HG03196 (cell line): Measurements from ENCODE around the gene TRAPPC3.

Experiments
- ATAC-seq: cut with Tn5 transposase; IDR thresholded peaks from one replicate; pipeline ENCODE4 v1.9.1; 2021; ENCODE audit not compliant: unreplicated experiment

Gene TRAPPC3

DNA sequence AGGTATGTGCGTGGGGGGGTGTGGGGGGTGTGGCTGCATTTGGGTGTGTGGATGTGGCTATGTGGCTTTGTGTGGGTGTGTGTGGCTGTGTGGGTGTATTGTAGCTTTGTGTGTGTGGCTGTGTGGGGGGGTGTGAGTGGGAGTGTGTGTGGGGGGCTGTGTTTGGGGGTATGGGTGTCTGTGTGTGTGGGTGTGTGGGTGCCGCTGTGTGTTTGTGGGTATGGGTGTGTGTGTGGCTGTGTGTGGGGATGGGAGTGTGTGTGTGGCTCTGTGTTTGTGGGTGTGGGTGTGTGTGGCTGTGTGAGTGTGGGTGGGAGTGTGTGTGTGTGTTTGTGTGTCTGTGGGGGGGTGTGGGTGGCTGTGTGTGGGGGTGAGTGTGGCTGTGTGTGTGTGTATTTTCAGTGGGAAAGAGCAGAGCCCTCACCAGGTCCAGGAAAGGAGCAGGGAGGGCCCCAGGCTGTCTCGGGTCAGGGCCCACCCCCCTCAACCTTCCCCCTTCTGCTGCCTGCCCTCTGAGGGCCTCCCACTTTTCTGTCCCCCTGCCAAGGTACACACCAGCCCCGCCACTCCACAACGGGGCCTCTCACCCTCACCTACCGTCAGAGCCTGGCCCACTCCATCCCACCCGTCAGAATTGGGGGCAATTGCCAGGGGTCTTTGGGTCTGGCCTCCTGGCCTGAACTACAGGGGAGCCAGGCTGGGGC lies 22.3 kb downstream of the TRAPPC3 start:
- ATAC-seq: no peak

- no peak for ATAC-seq
Observed at GRCh38 chr1:36126005-36126716, 23.1 kb downstream of the TRAPPC3 start.

- ATAC-seq: no peak
Observed at GRCh38 chr1:36125129-36125991, 23.9 kb downstream of the TRAPPC3 start, which contains the start of gene COL8A2. Gene COL8A2 (minus strand): TSS chr1:36125222. CDS start chr1:36100242, 24,980 bp downstream.

- no peak for ATAC-seq
Observed at GRCh38 chr1:36124404-36125128, 24.7 kb downstream of the TRAPPC3 start.

DNA sequence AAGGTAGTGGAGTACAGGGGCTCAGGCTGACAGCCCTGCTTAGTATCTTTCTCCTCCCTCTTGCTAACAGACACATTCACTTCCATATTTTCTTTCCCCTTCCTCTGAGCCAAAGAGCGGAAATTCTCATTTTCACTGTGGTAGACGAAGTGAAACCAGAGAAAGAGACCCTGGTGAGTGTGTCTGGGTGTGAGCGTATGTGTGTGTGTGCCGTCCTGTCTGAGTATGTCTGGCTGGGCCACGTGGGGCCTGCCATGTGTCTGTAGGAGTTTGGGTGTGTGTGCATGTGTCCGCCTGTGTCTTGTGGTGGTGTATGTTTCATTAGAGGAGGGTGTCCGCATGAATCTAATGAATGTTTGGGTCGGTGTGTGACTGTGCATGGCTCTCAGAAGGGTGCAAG lies 25.9 kb downstream of the TRAPPC3 start:
- ATAC-seq: no peak

GRCh38 chr1:36122062-36123030 lies 26.9 kb downstream of the TRAPPC3 start:
- no peak for ATAC-seq

DNA sequence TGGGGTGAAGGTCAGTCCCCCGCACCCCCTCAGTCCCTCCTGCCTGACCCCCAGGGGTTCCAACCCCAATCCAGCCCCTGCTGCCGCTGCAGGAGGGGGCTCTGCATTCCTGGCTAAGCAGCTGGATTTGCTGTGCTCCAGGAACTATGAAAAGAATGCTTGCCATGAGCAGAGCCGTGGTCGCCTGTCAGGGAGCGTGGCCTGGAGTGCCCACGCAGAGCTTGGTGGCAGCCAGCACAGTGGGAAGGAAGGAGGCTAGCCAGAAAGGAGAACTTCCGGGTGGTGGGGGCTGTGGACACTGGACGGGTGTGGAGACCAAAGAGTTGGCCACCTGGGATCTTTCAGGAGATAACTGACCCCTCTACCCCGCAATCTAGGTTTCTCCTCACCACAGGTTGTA lies 29.8 kb downstream of the TRAPPC3 start:
- ATAC-seq: no peak

DNA sequence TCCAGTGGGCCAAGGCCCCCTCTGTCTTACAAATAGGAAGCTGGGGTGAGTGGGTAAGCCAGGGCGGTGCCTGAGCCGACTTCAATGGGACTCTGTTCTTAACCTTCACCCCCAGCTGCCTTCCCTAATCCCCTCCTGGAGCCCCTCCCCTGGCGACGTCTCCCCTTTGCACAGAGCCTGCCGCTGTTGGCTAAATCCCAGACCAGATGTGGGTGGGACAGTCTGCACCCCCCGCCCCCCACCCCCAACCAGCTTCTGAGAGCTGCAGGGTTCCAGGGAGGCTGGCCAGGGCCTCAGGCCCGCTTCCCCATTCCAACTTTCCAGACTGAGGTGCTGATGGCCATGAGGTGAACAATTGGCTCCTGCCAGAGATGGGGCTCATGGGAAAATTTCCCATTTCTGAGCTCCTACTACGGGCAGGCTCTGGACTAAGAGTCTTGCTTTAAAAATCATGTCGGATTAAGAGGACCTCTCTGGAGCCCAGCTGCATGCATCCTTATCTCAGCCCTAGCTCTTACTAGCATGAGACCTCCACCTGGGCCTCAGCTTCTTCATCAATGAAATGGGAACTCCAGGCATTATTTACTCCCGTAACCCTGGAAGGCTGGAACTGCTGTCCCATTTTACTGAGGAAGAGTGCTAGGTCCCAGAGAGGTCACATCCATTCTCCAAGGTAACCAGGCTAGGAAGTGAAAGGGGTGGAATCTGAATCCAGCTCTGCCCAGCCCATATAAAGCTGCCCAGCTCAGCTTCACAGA lies 30.7 kb downstream of the TRAPPC3 start:
- ATAC-seq: no peak

DNA sequence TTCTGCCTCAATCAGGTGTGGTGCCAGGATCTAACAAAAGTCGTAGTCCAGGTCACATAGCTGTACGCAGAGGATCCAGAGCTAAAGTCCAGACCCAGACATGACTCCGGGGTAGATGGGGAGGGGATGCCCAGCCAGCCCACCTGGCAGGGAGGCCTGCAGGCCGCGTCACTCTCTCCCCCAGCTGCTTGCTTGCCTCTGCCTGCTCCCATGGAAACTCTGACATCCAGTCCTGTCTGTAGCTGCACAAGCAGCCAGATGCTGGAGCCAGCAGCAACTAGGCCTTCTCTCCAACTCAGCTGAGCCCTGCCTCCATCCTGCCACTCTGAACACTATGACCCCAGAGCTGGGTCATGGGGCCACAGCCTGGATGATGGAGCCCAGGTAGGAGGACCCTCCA lies 32.4 kb downstream of the TRAPPC3 start:
- ATAC-seq: no peak

- no peak for ATAC-seq
Observed at GRCh38 chr1:36115931-36116330, 33.4 kb downstream of the TRAPPC3 start.

GRCh38 chr1:36115200-36115669 lies 34.1 kb downstream of the TRAPPC3 start:
- no peak for ATAC-seq

- ATAC-seq: no peak
Observed at GRCh38 chr1:36114371-36114770, 34.9 kb downstream of the TRAPPC3 start.

DNA sequence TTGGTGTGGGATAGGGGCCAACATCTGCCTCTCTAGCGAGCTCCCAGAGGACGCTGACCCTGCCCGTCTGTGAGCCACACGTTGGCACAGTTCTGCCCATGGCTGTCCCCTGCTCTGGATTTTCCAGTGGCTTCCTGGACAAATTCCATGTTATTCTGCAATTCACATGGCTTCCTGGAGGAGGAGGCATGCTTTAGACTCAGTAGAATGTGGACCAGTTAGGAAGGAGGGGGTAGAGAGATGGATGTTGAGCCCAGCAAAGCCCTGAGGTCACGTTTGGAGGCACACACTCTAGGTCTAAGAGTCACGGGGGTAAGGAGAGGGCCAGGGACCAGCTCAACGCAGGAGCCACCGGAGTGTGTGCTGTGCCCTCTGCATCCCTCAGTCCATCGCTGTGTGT lies 36.5 kb downstream of the TRAPPC3 start:
- ATAC-seq: no peak

- ATAC-seq: no peak
Observed at GRCh38 chr1:36111151-36111550, 38.1 kb downstream of the TRAPPC3 start.

DNA sequence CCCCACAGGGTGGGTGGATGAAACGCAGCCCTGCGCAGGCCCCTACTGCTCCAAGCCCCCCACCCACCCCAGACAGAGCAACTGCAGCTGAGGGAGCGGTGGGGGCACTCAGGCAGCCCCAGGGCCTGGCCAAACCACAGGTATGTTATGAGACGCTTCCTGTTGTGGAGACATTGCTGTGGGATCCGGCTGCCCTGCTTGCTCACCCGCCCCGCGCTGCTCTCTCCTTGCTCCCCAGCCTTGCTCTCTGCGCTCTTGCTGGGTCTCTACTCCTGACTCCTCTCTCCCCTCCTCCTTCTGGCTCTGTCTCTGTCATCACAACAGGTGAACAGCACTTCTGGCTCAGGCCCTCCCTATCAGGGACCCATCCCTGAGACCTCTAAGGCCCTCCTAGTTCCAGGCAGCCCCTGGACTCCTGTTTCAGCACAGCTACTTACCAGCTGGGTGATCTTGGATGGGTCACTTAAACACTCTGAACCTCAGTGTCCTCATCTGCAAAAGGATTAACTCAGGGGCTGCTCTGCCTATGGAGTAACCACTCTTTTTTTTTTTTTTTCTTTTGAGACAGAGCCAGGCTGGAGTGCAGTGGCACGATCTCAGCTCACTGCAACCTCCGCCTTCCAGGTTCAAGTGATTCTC lies 40.1 kb downstream of the TRAPPC3 start:
- ATAC-seq: no peak

GRCh38 chr1:36108314-36108713 lies 41.0 kb downstream of the TRAPPC3 start:
- no peak for ATAC-seq

DNA sequence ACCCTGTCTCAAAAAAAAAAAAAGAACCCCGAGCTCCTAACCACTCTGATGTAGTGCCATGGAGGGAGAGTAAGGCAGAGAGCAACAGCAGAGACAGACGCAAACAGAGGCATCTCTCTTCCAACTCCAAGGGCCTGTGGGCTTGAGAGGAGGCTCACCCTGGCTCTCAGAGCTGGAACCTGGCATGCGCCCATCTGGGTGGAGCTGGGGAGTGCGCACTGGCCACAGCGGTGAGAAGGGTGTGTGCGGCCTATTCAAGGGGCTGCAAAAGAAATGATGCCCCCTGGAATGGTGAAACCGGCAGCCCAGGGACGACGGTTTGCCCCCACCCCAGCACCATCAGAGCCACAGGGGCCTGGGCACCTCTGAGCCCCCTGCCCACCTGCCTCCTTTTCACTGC lies 41.9 kb downstream of the TRAPPC3 start:
- ATAC-seq: no peak

- no peak for ATAC-seq
Observed at GRCh38 chr1:36106269-36106668, 43.0 kb downstream of the TRAPPC3 start.
